Activated naive CD8-positive, alpha-beta T cell treated with anti-CD3 and anti-CD28 coated beads, Interleukin-2, amount 10 ng/mL, durations not matched to agents 7 days and 5 days (primary cell): ENCODE results near the gene AP2A1. TPM values are rescaled to one million over a fixed set of nuclear protein-coding genes. Genes with fewer than 3 reads are reported as not detected.

ENCODE experiments used
- ATAC-seq: fragments of 150-1000 bp; cut with Tn5 transposase; one replicate; pipeline ENCODE4 v1.10.0; 2021; ENCODE audit warnings: low read depth, moderate library complexity
- POLR2A ChIA-PET: fragments of 350-600 bp; sonication (Branson Sonifier 250); formaldehyde crosslinking; loops from one replicate; lab custom pipeline; 2021; ENCODE audit warnings: antibody characterized with exemption; lab: Charles Lee
- DNase-seq: peaks from one replicate; pipeline ENCODE4 v3.0.0; 2021
- H3K27ac Mint-ChIP-seq: one replicate; pipeline ENCODE4 v1.8.0; 2022; ENCODE audit warnings: mild to moderate bottlenecking, mixed read lengths
- H3K27me3 Mint-ChIP-seq: one replicate; pipeline ENCODE4 v1.8.0; 2022; ENCODE audit warnings: mild to moderate bottlenecking, moderate library complexity, mixed read lengths
- H3K36me3 Mint-ChIP-seq: one replicate; pipeline ENCODE4 v1.8.0; 2021; ENCODE audit warnings: mild to moderate bottlenecking, mixed read lengths
- H3K4me1 Mint-ChIP-seq: one replicate; pipeline ENCODE4 v1.8.0; 2021; ENCODE audit warnings: mixed read lengths
- H3K4me3 Mint-ChIP-seq: one replicate; pipeline ENCODE4 v1.8.0; 2022; ENCODE audit warnings: mild to moderate bottlenecking, moderate library complexity, mixed read lengths
- H3K9me3 Mint-ChIP-seq: one replicate; pipeline ENCODE4 v1.8.0; 2021; ENCODE audit warnings: mixed read lengths
- total RNA-seq, 2 experiments: library from RNA; stranded (reverse); gene quantifications; one replicate each; pipeline ENCODE4 v1.2.3, GENCODE V29; 2021

AP2A1 gene
- total RNA-seq, 2 experiments from 2014 or later, result 81.6 to 87.7 TPM

- Mint-ChIP-seq H3K9me3 (no peaks in the 10 kb centered on the region), H3K27me3 (peaks cover 3% of the 10 kb centered on the region), H3K4me3 (no peak overlapping the region), H3K36me3 (no peaks in the 10 kb centered on the region), H3K4me1 (no peaks in the 10 kb centered on the region), H3K27ac (no peak overlapping the region)
- DNase-seq (no peak), ATAC-seq (no peak)
- POLR2A ChIA-PET, result interaction anchor here (1.0 kb wide), 1 partner anchor 32 kb away, joined by 3 read pairs; no protein-coding TSS in a partner anchor
These were observed 17.6 kb upstream of the AP2A1 start for GRCh38 chr19:49749055-49749716.

GRCh38 chr19:49749771-49750170, 17.0 kb upstream of the AP2A1 start:
- Mint-ChIP-seq H3K9me3 (no peaks in the 10 kb centered on the region), H3K4me3 (no peak overlapping the region), H3K4me1 (no peaks in the 10 kb centered on the region), H3K27me3 (peaks cover 5% of the 10 kb centered on the region), H3K27ac (no peak overlapping the region), H3K36me3 (no peaks in the 10 kb centered on the region)
- no peak for ATAC-seq
- POLR2A ChIA-PET, result interaction anchor here (1.0 kb wide), 1 partner anchor 33 kb away, joined by 3 read pairs; no protein-coding TSS in a partner anchor
- DNase-seq, result no peak

- no peaks in the 10 kb centered on the region for H3K4me1 Mint-ChIP-seq
These were observed 14.1 kb upstream of the AP2A1 start for GRCh38 chr19:49752701-49753100.

GRCh38 chr19:49755956-49756355, 10.8 kb upstream of the AP2A1 start:
- Mint-ChIP-seq H3K9me3 (peaks cover 3% of the 10 kb centered on the region), H3K4me3 (no peak overlapping the region), H3K36me3 (peaks cover 2% of the 10 kb centered on the region), H3K27me3 (peaks cover 6% of the 10 kb centered on the region), H3K4me1 (peaks cover 2% of the 10 kb centered on the region), H3K27ac (no peak overlapping the region)
- POLR2A ChIA-PET, result interaction anchor here (1.5 kb wide), 1 partner anchor 11 kb away, joined by 3 read pairs; the partner anchor contains the start of gene AP2A1
- DNase-seq, result no peak
- no peak for ATAC-seq

More at GRCh38 chr19:49752701-49753100, 14.1 kb upstream of the AP2A1 start:
- H3K27me3 Mint-ChIP-seq, result peaks cover 5% of the 10 kb centered on the region
- peaks cover 3% of the 10 kb centered on the region for H3K9me3 Mint-ChIP-seq
- no peak for DNase-seq
- POLR2A ChIA-PET, result no interaction called here
- H3K36me3 Mint-ChIP-seq, result peaks cover 2% of the 10 kb centered on the region
- ATAC-seq, result no peak
- H3K4me3 Mint-ChIP-seq, result no peak overlapping the region
- H3K27ac Mint-ChIP-seq, result no peak overlapping the region

GRCh38 chr19:49758292-49758691, 8.5 kb upstream of the AP2A1 start:
- Mint-ChIP-seq H3K4me1 (peaks cover 2% of the 10 kb centered on the region), H3K9me3 (peaks cover 3% of the 10 kb centered on the region), H3K27me3 (peaks cover 5% of the 10 kb centered on the region), H3K27ac (no peak overlapping the region), H3K4me3 (no peak overlapping the region), H3K36me3 (peaks cover 2% of the 10 kb centered on the region)
- no peak for ATAC-seq
- DNase-seq, result no peak
- POLR2A ChIA-PET, result interaction anchor here (0.6 kb wide), 1 partner anchor 254 kb away, joined by 3 read pairs; no protein-coding TSS in a partner anchor

GRCh38 chr19:49761249-49761624, 5.6 kb upstream of the AP2A1 start:
- peaks cover 2% of the 10 kb centered on the region for H3K9me3 Mint-ChIP-seq
- POLR2A ChIA-PET, result no interaction called here
- H3K27ac Mint-ChIP-seq, result peak overlapping the region; percentile 65
- peaks cover 6% of the 10 kb centered on the region for H3K4me1 Mint-ChIP-seq
- peaks cover 3% of the 10 kb centered on the region for H3K27me3 Mint-ChIP-seq
- H3K4me3 Mint-ChIP-seq, result peak overlapping the region; percentile 58
- peaks cover 2% of the 10 kb centered on the region for H3K36me3 Mint-ChIP-seq
- ATAC-seq, result no peak
- no peak for DNase-seq

GRCh38 chr19:49761625-49762311, 5.0 kb upstream of the AP2A1 start:
- H3K27ac Mint-ChIP-seq, result peak overlapping the region; percentile 65
- H3K9me3 Mint-ChIP-seq, result no peaks in the 10 kb centered on the region
- H3K36me3 Mint-ChIP-seq, result peaks cover 2% of the 10 kb centered on the region
- H3K4me3 Mint-ChIP-seq, result peak overlapping the region; percentile 58
- ATAC-seq (no peak), DNase-seq (no peak)
- H3K27me3 Mint-ChIP-seq, result peaks cover 3% of the 10 kb centered on the region
- POLR2A ChIA-PET, result interaction anchor here (0.6 kb wide), 1 partner anchor 44 kb away, joined by 3 read pairs; no protein-coding TSS in a partner anchor
- peaks cover 8% of the 10 kb centered on the region for H3K4me1 Mint-ChIP-seq

GRCh38 chr19:49763230-49763629, 3.6 kb upstream of the AP2A1 start, which contains the start of gene TSKS:
Gene TSKS (minus strand): TSS chr19:49763306. CDS start chr19:49763247, 59 bp downstream.
- Mint-ChIP-seq H3K9me3 (no peaks in the 10 kb centered on the region), H3K27ac (peak within 1 kb of the TSS; percentile 65), H3K27me3 (peaks cover under 1% of the 10 kb centered on the region), H3K36me3 (peaks cover 2% of the 10 kb centered on the region), H3K4me3 (no peak within 1 kb of the TSS), H3K4me1 (peaks cover 14% of the 10 kb centered on the region)
- ATAC-seq (no peak), DNase-seq (no peak)
- POLR2A ChIA-PET, result no interaction called here

GRCh38 chr19:49764341-49764740, 2.5 kb upstream of the AP2A1 start:
- Mint-ChIP-seq H3K36me3 (peaks cover 5% of the 10 kb centered on the region), H3K4me1 (peaks cover 21% of the 10 kb centered on the region), H3K27me3 (no peaks in the 10 kb centered on the region), H3K27ac (no peak overlapping the region), H3K9me3 (no peaks in the 10 kb centered on the region), H3K4me3 (no peak overlapping the region)
- DNase-seq, result no peak
- ATAC-seq, result no peak
- POLR2A ChIA-PET, result no interaction called here

GRCh38 chr19:49766007-49766929, 533 bp upstream of the AP2A1 start:
- Mint-ChIP-seq H3K4me3 (peak overlapping the region; percentile 97), H3K36me3 (peaks cover 6% of the 10 kb centered on the region), H3K27ac (peak overlapping the region; percentile 94), H3K27me3 (no peaks in the 10 kb centered on the region), H3K4me1 (peaks cover 26% of the 10 kb centered on the region), H3K9me3 (no peaks in the 10 kb centered on the region)
- POLR2A ChIA-PET, result interaction anchor here (0.6 to 1.8 kb wide), 13 partner anchors 11 to 1128 kb away, joined by 3 to 7 read pairs (median 3); partner anchors contain the start of genes MED25 and NUP62
- DNase-seq (peak; percentile 96), ATAC-seq (peak; percentile 90)

GRCh38 chr19:49767381-49767780, 580 bp downstream of the AP2A1 start:
- Mint-ChIP-seq H3K4me3 (peak overlapping the region; percentile 95), H3K27me3 (no peaks in the 10 kb centered on the region), H3K9me3 (no peaks in the 10 kb centered on the region), H3K36me3 (peaks cover 10% of the 10 kb centered on the region), H3K27ac (peak overlapping the region; percentile 84), H3K4me1 (peaks cover 30% of the 10 kb centered on the region)
- no peak for ATAC-seq
- DNase-seq, result no peak
- POLR2A ChIA-PET, result interaction anchor here (0.7 to 1.8 kb wide), 5 partner anchors 50 to 162 kb away, joined by 3 to 7 read pairs (median 6); partner anchors contain the start of genes MED25 and NUP62

GRCh38 chr19:49767967-49768581, 1.3 kb downstream of the AP2A1 start:
- peak overlapping the region; percentile 84 for H3K27ac Mint-ChIP-seq
- POLR2A ChIA-PET, result interaction anchor here (0.7 kb wide), 1 partner anchor 87 kb away, joined by 3 read pairs; no protein-coding TSS in a partner anchor
- peaks cover 10% of the 10 kb centered on the region for H3K36me3 Mint-ChIP-seq
- DNase-seq (no peak), ATAC-seq (no peak)
- H3K4me1 Mint-ChIP-seq, result peaks cover 31% of the 10 kb centered on the region
- H3K9me3 Mint-ChIP-seq, result no peaks in the 10 kb centered on the region
- peak overlapping the region; percentile 95 for H3K4me3 Mint-ChIP-seq
- H3K27me3 Mint-ChIP-seq, result no peaks in the 10 kb centered on the region
